Measurements from ENCODE around the gene RAB17.

The RAB17 gene, protein sequence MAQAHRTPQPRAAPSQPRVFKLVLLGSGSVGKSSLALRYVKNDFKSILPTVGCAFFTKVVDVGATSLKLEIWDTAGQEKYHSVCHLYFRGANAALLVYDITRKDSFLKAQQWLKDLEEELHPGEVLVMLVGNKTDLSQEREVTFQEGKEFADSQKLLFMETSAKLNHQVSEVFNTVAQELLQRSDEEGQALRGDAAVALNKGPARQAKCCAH

GRCh38 chr2:237590272-237591140 is at the start of gene RAB17:
Gene RAB17, minus strand, starts transcription at chr2:237590734. Its CDS starts 4,580 bp downstream, at chr2:237586154.
- no peak for DNase-seq (ENCODE audit: low read depth)

DNA sequence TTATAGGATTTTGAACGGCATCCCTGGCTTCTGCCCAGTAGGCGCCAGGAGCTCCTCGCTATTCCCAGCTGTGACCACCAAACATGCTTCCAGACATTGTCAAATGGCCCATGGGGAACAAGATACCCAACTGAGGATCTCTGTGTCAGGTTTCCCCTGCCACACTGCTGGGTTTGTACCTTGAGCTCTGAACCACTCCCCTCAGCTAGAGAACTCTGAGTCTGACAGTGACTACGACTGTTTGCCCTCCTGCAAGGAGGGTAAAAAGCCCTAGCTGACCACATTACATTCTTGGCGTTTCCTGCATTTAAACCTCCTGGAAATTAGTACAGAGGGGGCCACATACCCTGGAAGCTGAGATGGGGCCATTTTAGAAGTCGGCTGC is 49.3 kb upstream of the RAB17 start:
- DNase-seq (ENCODE audit: low read depth) = peak; percentile 50

GRCh38 chr2:237639052-237639835 is 48.7 kb upstream of the RAB17 start:
- peak; percentile 58 for DNase-seq (ENCODE audit: low read depth)

- DNase-seq (ENCODE audit: low read depth) = no peak
Observed at GRCh38 chr2:237638176-237638575, 47.6 kb upstream of the RAB17 start.

DNA sequence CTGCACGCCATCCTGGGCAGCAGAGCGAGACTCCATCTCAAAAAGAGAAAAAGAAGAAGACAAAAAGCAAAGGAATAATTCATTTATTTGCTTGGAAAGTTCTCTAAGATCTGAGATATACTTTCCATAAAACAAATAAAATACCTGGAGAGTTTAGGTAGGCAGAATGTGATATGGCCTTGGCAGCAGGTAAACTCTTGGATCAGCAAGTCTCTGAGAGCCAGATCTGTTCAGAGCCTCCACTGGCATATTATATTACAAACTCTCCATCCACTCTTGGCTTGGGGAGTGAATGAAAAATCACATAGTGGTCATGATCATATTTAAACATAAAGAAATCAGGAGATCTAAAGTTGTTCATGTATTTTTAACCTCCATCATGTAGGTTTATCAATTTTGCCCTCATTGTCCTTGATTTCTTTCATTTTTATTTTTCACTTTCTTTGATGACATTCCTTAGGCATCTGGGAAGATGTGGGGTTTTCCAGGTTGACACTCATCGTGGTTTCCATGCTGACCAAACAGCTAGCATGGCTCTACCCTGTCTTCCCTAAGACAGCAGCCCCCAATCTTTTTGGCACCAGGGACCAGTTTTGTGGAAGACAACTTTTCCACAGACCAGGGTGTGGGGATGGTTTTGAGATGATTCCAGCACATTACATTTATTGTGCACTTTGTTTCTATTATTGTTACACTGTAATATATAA is 47.0 kb upstream of the RAB17 start:
- no peak for DNase-seq (ENCODE audit: low read depth)

DNA sequence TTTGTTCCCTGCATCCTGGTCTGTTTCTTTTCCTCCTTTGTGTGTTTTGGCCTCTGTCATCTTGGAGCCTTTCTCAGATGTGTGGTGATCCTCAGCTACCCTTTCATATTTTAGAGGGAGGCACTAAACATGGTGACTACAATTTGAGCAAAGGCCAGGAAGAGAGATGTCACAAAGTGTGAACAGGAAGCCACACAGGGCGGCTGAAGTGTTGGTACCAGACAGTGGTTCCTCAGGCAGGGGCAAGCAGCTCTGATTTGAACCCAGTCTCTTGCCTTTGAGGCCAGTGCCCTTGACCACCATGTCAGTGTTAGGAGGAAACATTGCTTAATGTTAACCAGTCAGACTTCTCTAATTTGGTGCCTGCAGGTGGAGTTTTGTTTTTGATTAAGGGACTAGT is 46.0 kb upstream of the RAB17 start:
- no peak for DNase-seq (ENCODE audit: low read depth)

GRCh38 chr2:237633061-237633561 is 42.6 kb upstream of the RAB17 start:
- no peak for DNase-seq (ENCODE audit: low read depth)

- DNase-seq (ENCODE audit: low read depth) = no peak
Observed at GRCh38 chr2:237631801-237632585, 41.5 kb upstream of the RAB17 start.

- DNase-seq (ENCODE audit: low read depth) = no peak
Observed at GRCh38 chr2:237631007-237631785, 40.7 kb upstream of the RAB17 start.

DNA sequence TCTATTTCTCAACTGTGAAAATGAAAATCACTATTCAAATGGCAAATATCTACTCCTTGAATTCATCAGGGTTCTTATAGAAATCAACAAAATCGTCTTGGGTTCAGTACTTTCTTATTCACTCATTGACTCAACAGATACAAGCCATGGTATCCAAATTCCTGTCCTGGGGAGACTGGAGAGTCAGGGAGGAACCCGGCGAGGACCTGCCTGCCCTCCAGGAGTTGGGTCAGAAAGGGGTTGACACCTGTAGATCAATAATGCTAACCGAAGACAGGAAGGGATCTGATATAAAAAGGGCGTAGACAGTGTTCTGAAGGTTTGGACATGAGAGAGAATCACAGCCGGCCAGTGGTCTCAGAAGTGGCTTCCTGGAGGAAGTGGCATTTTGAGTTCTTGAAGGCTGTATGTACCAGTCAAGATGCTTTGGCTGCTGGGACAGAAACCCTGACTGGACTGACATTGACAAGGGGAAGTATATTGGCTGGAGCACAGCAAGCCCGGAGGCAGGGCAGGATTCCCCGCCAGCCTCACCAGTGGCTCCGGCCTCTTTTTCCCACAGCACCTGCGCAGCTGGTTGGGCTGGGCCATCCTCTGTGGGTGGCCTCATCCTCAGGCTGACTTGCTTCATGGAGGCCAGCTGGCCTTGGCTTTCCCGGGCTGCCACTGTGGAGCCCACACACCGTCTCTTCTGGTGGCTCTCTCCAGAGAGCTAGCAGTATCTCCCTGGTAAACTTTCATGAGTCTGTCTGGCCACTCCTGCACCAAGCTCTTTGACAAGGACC is 39.9 kb upstream of the RAB17 start:
- no peak for DNase-seq (ENCODE audit: low read depth)

- peak; percentile 67 for DNase-seq (ENCODE audit: low read depth)
Observed at GRCh38 chr2:237629739-237630138, 39.2 kb upstream of the RAB17 start.

DNA sequence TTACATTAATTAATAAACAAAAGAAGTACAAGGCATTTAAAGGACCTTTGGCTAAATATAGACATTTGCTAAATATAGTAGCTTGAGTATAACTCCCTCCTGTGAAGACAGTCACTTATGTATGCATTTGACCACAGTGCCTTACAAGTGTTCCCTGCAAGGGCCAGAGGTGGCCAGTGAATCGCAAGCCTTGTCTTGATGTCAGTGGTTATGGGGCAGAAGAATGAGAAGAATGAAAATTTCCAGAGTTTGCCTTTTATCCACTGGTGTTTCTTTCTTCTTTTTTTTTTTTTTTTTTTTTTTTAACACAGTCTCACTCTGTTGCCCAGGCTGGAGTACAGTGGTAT is 38.6 kb upstream of the RAB17 start:
- DNase-seq (ENCODE audit: low read depth) = no peak

DNA sequence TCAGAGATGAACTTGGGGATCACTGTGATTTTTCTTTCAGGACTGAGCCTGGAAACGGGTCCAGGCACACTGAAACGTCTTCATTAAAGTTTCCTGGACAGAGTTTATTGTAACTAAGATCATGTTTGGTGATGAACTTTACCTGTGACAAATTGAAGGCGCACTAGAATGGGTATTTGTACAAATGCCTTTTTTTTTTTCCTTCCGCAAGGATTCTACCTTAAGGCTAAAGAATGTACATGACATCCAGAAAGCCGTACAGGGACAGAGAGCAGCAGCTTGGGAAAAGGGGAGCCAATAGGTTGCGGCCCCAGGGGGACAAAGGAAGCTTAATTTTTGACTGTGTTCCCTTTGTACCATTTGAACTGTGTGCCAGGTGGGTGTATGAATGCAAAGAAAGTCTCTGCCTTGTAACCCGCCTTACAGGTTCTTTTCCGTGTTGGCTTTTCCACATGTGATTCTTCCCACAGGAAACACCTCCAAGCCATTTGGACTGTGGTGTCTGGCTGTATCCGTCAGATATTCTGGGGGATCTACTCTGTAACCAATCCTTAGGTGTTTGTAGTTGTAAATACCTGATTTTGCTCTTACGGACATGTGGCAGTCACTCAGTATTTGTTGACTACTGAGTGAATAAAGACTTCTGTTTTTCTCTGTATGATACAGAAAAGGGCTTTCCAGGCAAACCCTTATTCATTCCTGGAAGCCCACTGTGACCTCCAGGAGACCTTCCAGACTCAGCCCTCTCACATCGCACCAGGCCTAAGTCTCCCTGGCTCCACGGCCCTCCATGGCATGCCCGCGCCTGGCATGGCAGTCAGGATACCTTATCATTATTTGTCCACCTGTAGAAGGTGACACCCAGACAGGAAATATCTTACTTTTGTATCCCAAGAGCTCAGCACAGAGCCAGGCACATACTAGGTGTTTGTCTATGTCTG is 38.0 kb upstream of the RAB17 start:
- no peak for DNase-seq (ENCODE audit: low read depth)

- no peak for DNase-seq (ENCODE audit: low read depth)
Observed at GRCh38 chr2:237627441-237628246, 37.1 kb upstream of the RAB17 start, which contains the start of gene LRRFIP1. Gene LRRFIP1, plus strand, starts transcription at chr2:237627587. Its CDS starts 58 bp downstream, at chr2:237627645.

- DNase-seq (ENCODE audit: low read depth) = no peak
Observed at GRCh38 chr2:237626813-237627440, 36.4 kb upstream of the RAB17 start.

DNA sequence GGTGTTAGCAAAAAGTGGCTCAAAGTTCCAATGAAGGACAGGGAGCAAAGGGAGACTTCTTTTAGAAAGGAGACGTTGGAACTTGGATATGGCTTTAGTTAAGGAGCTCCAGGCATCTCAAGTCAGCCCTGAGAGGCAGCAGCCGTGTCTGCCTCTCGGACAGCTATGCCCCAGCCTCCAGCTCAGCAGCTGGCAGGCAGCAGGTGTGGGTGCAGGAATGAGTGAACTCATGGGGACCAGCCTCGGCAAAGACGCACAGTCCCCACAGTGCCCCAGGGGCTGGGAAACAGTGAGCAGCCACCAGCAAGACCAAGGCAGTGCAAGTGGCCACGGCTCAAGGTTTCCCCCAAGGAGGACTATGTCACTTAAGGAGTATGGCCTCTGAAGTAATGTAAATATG is 35.2 kb upstream of the RAB17 start:
- no peak for DNase-seq (ENCODE audit: low read depth)

DNA sequence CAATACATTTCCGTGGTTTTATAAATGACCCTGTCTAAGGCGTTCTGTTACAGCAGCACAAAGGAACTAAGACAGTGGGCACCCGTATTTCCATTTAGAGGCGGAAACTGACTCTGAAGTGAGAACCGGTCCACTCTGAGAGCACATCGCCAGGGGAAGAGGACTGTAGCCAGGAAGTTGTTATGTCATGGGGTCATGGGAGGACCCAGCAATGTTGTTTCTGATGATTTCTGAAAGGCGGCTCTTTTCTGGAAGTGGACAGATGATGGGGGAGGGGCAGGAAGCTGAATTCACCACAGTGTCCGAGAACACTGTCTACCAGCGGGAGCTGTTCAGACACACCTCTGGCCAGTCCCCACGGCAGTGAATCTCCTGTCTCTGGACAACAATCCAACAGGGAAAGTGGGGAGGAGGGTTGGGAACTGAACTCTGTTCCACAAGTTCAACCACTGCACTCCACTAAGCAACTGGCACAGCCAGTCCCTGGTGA is 34.7 kb upstream of the RAB17 start:
- no peak for DNase-seq (ENCODE audit: low read depth)
